GM18508 (cell line): Measurements from ENCODE around the gene TMEM201.

Experiments
- ATAC-seq: cut with Tn5 transposase; IDR thresholded peaks from one replicate; pipeline ENCODE4 v1.9.1; 2021; ENCODE audit warnings: moderate number of reproducible peaks; ENCODE audit not compliant: insufficient read depth, unreplicated experiment

TMEM201 gene

GRCh38 chr1:9597361-9598315, 8.9 kb downstream of the TMEM201 start:
- ATAC-seq, result no peak

DNA sequence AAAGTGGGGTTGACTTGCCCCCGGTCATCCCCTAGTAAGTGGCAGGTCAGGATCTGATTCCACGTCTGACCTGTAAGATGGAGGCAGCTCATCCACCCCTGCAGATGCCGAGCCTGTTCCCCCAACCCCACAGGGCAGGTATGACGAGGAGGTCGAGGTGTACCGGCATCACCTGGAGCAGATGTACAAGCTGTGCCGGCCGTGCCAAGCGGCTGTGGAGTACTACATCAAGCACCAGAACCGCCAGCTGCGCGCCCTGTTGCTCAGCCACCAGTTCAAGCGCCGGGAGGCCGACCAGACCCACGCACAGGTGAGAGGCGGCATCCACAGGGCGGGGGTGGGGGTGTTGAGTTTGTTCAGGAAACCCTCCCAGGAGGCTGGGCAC, 9.6 kb downstream of the TMEM201 start:
- ATAC-seq, result no peak

- ATAC-seq, result no peak
Observed at GRCh38 chr1:9599741-9600140, 11.0 kb downstream of the TMEM201 start.

- no peak for ATAC-seq
Observed at GRCh38 chr1:9600861-9601834, 12.4 kb downstream of the TMEM201 start.

GRCh38 chr1:9601942-9602793, 13.5 kb downstream of the TMEM201 start:
- ATAC-seq, result no peak

GRCh38 chr1:9602794-9603167, 14.1 kb downstream of the TMEM201 start:
- ATAC-seq, result no peak

GRCh38 chr1:9603307-9603706, 14.6 kb downstream of the TMEM201 start:
- ATAC-seq, result no peak

DNA sequence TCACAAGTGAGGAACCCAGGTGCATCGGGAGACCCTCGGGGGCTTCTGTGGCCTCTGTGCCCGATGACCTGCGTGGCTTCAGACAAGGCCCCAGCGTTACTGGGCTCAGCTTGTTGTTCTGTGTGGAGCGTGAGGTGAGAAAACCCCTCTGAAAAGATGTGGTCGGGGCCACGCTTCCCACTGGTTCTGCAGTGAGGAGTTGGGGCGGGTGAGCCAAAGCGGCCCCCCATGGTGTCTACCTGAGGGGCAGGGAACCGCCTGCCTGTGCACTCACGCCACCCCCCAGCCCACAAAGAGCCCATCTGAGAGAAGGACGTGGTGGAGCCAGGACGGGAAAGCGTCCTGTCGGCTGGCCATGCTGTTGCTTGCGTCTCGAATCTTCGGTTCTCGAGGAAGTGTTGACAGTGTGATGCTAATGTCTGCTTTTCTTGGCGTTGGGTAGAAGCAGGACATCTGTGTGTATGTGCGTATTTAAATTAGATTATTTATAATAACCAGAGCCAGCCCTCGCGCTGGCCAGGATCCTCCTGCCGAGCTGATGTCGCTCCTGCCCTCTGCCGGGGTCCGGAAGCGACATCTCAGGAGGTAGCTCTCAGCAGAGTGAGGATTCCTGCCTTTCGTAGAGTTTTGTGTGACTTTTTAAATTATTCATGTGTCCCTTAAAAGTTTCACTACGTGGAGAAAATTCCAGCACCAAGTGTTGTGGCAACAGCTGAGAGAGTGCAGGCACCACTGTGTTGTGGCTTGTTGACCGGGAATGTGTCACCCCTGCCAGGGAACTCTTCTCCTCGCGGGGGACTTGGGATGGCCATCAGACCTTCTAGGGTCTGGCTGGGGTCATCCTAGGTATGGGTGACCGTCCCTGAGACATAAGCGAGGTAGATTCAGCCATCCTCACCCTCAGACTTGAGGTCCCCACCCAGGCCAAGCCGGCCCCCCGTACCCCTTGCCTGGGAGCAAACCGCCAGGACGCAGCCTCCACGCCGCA, 15.3 kb downstream of the TMEM201 start:
- no peak for ATAC-seq

- ATAC-seq, result no peak
Observed at GRCh38 chr1:9604836-9605235, 16.1 kb downstream of the TMEM201 start.

GRCh38 chr1:9605946-9606455, 17.3 kb downstream of the TMEM201 start:
- ATAC-seq, result no peak

DNA sequence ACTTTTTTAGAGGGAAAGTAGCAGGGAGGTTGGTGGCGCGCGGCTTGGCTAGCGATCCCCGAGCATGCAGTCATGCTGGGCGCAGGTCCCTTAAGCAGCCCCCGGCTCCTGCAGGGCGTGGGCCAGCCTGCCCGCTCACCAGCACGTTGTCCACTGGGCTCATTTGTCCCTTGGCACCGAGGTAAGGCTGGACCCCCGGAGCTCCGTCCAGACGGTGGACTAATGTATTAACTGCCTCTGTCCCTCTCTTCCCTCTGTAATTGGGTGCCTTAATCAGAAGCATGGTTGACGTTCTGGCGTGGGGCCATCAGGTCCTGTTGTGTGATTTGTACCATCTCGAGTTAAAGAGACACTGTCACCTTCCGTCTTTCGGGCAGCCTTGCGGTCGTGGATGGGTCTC, 17.7 kb downstream of the TMEM201 start:
- no peak for ATAC-seq

GRCh38 chr1:9606948-9607347, 18.2 kb downstream of the TMEM201 start:
- no peak for ATAC-seq

DNA sequence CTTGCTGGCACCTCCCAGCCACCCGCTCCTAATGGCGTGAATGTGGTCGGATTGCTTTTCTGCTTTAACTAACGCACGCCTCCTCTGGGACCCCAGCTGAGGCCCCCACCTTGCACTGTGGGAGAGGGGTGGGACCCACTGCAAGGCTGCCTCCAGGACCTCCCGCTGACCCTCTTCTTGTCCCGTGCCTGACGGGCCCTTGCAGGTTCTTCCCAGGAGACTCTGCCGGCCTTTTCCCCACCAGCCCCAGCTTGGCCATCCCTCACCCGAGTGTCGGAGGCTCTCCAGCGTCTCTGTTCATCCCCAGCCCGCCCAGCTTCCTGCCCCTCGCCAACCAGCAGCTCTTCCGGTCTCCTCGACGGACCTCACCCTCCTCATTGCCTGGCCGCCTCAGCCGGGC, 18.6 kb downstream of the TMEM201 start:
- no peak for ATAC-seq

- no peak for ATAC-seq
Observed at GRCh38 chr1:9609998-9610397, 21.3 kb downstream of the TMEM201 start.

GRCh38 chr1:9610548-9610947, 21.8 kb downstream of the TMEM201 start:
- ATAC-seq, result no peak

DNA sequence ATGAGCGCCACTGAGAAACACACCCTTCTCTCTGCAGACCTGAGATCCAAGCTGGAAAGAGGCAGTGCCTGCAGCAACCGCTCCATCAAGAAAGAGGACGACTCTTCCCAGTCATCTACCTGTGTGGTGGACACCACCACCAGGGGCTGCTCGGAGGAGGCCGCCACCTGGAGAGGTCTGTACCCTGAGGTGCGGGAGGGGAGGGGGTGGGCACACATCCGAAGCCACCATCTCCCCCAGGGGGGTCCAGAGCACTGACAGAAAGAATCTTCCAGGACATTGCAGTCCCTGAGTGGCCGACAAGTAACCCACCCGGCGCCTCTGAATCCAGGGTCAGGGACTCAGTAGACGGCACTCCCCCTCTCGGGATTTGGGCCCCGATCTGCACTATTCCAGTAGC, 23.0 kb downstream of the TMEM201 start:
- no peak for ATAC-seq

GRCh38 chr1:9612162-9612845, 23.6 kb downstream of the TMEM201 start:
- no peak for ATAC-seq
